Heart left ventricle (tissue), 16 donors: ENCODE data around the gene CYP2F1. TPM values are rescaled to one million over a fixed set of nuclear protein-coding genes. Genes with fewer than 3 reads are reported as not detected.

ENCODE experiments used
- ATAC-seq, 4 donors: fragments of 200-7000 bp; cut with Tn5 transposase; one replicate each; pipeline ENCODE4 v1.9.1; 2020 to 2022; ENCODE audit warnings: moderate library complexity in 4 of 4, mild to moderate bottlenecking in 3 of 4, moderate number of reproducible peaks in 1 of 4
- DNase-seq, 5 donors: peaks; one replicate each; pipeline ENCODE4 v3.0.0-alpha.2; 2020
- H3K27ac ChIP-seq, 12 donors: fragments of 200-600 bp; sonication (generic) in 4 of 12; one replicate each; pipeline versions ENCODE4 v1.5.0 to v1.8.0; 2016 to 2022; ENCODE audit warnings: mild to moderate bottlenecking in 2 of 12
- H3K27me3 ChIP-seq, 9 donors: fragments of 200-600 bp; sonication (generic) in 2 of 9; one replicate each; pipeline versions ENCODE4 v1.5.1 to v1.8.0; 2016 to 2022; ENCODE audit warnings: mild to moderate bottlenecking in 3 of 9
- H3K36me3 ChIP-seq, 9 donors: fragments of 200-600 bp; sonication (generic) in 2 of 9; one replicate each; pipeline versions ENCODE4 v1.5.0 to v1.8.0; 2018 to 2022; ENCODE audit warnings: mild to moderate bottlenecking in 2 of 9
- H3K4me1 ChIP-seq, 12 donors: fragments of 200-600 bp; sonication (generic) in 4 of 12; one replicate each; pipeline versions ENCODE4 v1.5.0 to v1.8.0; 2016 to 2022; ENCODE audit warnings: mild to moderate bottlenecking in 3 of 12
- H3K4me3 ChIP-seq, 12 donors: fragments of 200-600 bp; sonication (generic) in 4 of 12; one replicate each; pipeline versions ENCODE4 v1.5.0 to v1.8.0; 2017 to 2022; ENCODE audit warnings: mild to moderate bottlenecking in 9 of 12, moderate library complexity in 4 of 12
- H3K9me3 ChIP-seq, 12 donors: fragments of 200-600 bp; sonication (generic) in 4 of 12; one replicate each; pipeline versions ENCODE4 v1.5.0 to v1.8.0; 2016 to 2022; ENCODE audit warnings: mild to moderate bottlenecking in 1 of 12
- POLR2A ChIP-seq, 2 donors: fragments of 450-650 bp; IDR thresholded peaks; one replicate each; pipeline ENCODE4 v1.6.1; 2017; ENCODE audit warnings: antibody characterized with exemption in 2 of 2, mild to moderate bottlenecking in 2 of 2, moderate library complexity in 2 of 2
- WGBS, 4 donors: extraction: QIAGEN DNeasy Blood & Tissue Kit in 2 of 4; methylation state at CpG; one replicate each; pipeline versions ENCODE4 v1.1.5 to v1.1.7; 2013 to 2018; 5-methylcytosine and 5-hydroxymethylcytosine counted together
- intact Hi-C, 10 donors: fragments of 100-400 bp; cut with DNase I; formaldehyde crosslinking; loops; one replicate each; pipeline versions ENCODE4 v1.11.1 to v1.14.2; 2022
- polyA plus RNA-seq, 2 donors: library from polyadenylated mRNA; stranded (reverse); fragments of 200-250 nt; gene quantifications; one replicate each; pipeline ENCODE4 v1.2.3, GENCODE V29; 2013
- total RNA-seq, 9 donors: library from RNA; depleted of rRNA in 2 of 9; stranded (reverse); fragments of >200 nt in 2 of 9; fragmentation: NEBNext Ultra II Directional in 3 of 9; extraction: Animal tissue kit (Norgen Biotek cat#: 25700) in 3 of 9; gene quantifications; one replicate each; pipeline versions ENCODE4 v1.1.0 to v1.2.4, GENCODE V29; 2016 to 2023
- TF ChIP-seq, protein P1 (sequence below), 12 donors: fragments of 200-600 bp; sonication (generic) in 4 of 12; IDR thresholded peaks; one replicate each; pipeline versions ENCODE4 v1.5.0 to v1.8.0; 2018 to 2022; ENCODE audit warnings: antibody characterized with exemption in 12 of 12, mild to moderate bottlenecking in 5 of 12
- donor health status: ischemic (EF 13 %, LVEDD 7.1; RV severe dilation, severe dysfunction).
- donor health status: healthy with polysubstance abuse.
- donor health status: DM: no; HTN: yes; CAD: no.
- donor health status: DM: no; HTN: no; CAD: no.
- donor health status: ischemic (EF 25% LVEDD 6.9; RV normal size, moderate dysfunction).
- donor health status: ischemic (EF 25% LVEDD 5.7; RV mildly dilated, moderate dysfunction).
- donor health status: healthy.
- donor health status: DM: yes; HTN: yes; CAD: no.
- donor health status: ischemic (EF 35%, LVEDD 5.7; RV mildly dilated, moderate dysfunction).
- donor health status: nonischemic (EF 11% LVEDD 7.7; RV severe dilation, severe dysfunction).
- donor health status: DM: yes; HTN: yes; CAD: no.
- donor health status: PGD.
- donor health status: ischemic (EF 29% LVEDD 5.4; RV normal size, mild dysfunction).
- donor health status: nonischemic (EF 23%, LVEDD 6.1; RV moderate dilation, normal function).

CYP2F1 gene
- total and polyA plus RNA-seq, 11 donors, result not detected

DNA sequence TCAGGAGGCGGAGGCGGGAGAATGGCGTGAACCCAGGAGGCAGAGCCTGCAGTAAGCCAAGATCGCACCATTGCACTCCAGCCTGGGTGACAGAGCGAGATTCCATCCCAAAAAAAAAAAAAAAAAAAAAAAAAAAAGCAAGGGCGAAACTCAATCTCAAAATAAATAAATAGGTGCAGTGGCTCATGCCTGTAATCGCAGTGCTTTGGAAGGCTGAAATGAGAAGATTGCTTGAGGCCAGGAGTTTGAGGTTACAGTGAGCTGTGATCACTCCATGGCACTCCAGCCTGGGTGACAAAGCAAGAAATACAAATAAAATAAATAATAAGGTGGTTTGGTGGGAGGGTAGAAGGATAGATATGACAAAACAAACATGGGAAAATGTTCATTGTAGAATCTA lies 39.8 kb downstream of the CYP2F1 start:
- H3K9me3 ChIP-seq, result peaks cover 0 to 13% (median 0%) of the 10 kb centered on the region in 12 donors
- H3K36me3 ChIP-seq, result no peaks in the 10 kb centered on the region
- DNase-seq, result no peak
- H3K27me3 ChIP-seq, result peaks cover 0 to 6% (median 0%) of the 10 kb centered on the region in 9 donors
- 89 to 96% (median 94%) methylated on average over 7 of the region's 7 CpGs for WGBS, 4 donors
- intact Hi-C loops, result no loop called here
- H3K4me3 ChIP-seq, result no peak overlapping the region
- H3K27ac ChIP-seq, result no peak overlapping the region
- H3K4me1 ChIP-seq, result no peaks in the 10 kb centered on the region
- TF ChIP-seq, protein P1, sequence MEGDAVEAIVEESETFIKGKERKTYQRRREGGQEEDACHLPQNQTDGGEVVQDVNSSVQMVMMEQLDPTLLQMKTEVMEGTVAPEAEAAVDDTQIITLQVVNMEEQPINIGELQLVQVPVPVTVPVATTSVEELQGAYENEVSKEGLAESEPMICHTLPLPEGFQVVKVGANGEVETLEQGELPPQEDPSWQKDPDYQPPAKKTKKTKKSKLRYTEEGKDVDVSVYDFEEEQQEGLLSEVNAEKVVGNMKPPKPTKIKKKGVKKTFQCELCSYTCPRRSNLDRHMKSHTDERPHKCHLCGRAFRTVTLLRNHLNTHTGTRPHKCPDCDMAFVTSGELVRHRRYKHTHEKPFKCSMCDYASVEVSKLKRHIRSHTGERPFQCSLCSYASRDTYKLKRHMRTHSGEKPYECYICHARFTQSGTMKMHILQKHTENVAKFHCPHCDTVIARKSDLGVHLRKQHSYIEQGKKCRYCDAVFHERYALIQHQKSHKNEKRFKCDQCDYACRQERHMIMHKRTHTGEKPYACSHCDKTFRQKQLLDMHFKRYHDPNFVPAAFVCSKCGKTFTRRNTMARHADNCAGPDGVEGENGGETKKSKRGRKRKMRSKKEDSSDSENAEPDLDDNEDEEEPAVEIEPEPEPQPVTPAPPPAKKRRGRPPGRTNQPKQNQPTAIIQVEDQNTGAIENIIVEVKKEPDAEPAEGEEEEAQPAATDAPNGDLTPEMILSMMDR (IDR thresholded peaks at IDR 0.05), result no peak
- no peak for TF ChIP-seq POLR2A (IDR thresholded peaks at IDR 0.05)
- ATAC-seq, result no peak

DNA sequence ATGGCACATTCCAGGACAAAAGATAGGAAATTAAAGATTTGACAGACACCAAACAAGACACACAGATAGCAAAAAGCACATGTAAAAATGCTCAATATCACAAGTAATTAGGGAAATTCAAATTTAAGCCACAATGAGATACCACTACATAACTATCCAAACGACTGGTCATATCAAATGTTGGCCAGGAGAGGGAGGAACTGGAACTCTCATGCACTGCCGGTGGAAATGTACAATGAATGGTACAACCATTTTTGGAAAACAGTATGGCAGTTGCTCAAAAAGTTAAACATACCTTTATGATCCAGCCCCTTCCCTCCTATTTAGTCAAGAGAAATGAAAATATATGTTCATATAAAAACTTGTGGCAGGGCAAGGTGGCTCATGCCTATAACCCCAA lies 42.0 kb downstream of the CYP2F1 start:
- intact Hi-C loops, result no loop called here
- Histone ChIP-seq H3K27me3 (no peaks in the 10 kb centered on the region), H3K36me3 (no peaks in the 10 kb centered on the region), H3K4me1 (no peaks in the 10 kb centered on the region), H3K27ac (no peak overlapping the region), H3K4me3 (no peak overlapping the region), H3K9me3 (peaks cover 0 to 13% (median 0%) of the 10 kb centered on the region in 12 donors)
- no peak for TF ChIP-seq POLR2A (IDR thresholded peaks at IDR 0.05)
- TF ChIP-seq, protein P1 (IDR thresholded peaks at IDR 0.05), result no peak
- WGBS, 4 donors, result 76 to 83% (median 78%) methylated on average over 2 of the region's 2 CpGs
- ATAC-seq (no peak), DNase-seq (no peak)

DNA sequence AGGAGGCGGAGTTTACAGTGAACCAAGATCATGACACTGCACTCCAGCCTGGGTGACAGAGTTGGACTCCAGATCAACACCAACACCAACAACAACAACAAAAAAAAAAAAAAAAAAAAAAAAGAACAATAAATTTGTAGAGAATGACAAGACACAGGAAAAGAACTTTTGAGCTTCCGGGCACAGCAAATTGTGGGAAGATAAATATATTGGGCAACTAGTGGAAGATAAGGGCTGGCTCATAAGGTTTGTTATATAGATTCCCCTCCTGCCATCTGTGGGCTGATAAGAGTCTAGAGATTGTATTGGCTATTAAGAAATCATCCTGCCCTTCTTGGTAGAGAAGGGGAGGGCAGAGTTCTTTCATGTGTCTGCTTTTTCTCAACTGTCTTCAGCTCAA lies 45.6 kb downstream of the CYP2F1 start:
- no peak overlapping the region for H3K27ac ChIP-seq
- WGBS, 4 donors, result 66 to 81% (median 73%) methylated on average over 2 of the region's 2 CpGs
- DNase-seq (no peak), ATAC-seq (no peak)
- intact Hi-C loops, result no loop called here
- H3K9me3 ChIP-seq, result peaks cover 0 to 13% (median 0%) of the 10 kb centered on the region in 12 donors
- H3K36me3 ChIP-seq, result no peaks in the 10 kb centered on the region
- no peaks in the 10 kb centered on the region for H3K27me3 ChIP-seq
- no peak overlapping the region for H3K4me3 ChIP-seq
- H3K4me1 ChIP-seq, result no peaks in the 10 kb centered on the region
- TF ChIP-seq, protein P1 (IDR thresholded peaks at IDR 0.05), result no peak
- no peak for TF ChIP-seq POLR2A (IDR thresholded peaks at IDR 0.05)

GRCh38 chr19:41161903-41162302 lies 47.7 kb downstream of the CYP2F1 start:
- ATAC-seq (no peak), DNase-seq (no peak)
- Histone ChIP-seq H3K36me3 (no peaks in the 10 kb centered on the region), H3K4me3 (no peak overlapping the region), H3K4me1 (no peaks in the 10 kb centered on the region), H3K27me3 (no peaks in the 10 kb centered on the region), H3K9me3 (peaks cover 0 to 3% (median 0%) of the 10 kb centered on the region in 12 donors), H3K27ac (no peak overlapping the region)
- intact Hi-C loops, result no loop called here
- 92 to 97% (median 94%) methylated on average over 5 of the region's 5 CpGs for WGBS, 4 donors
- TF ChIP-seq POLR2A (IDR thresholded peaks at IDR 0.05), result no peak
- TF ChIP-seq, protein P1 (IDR thresholded peaks at IDR 0.05), result no peak
